SK-N-SH treated with all-trans-retinoic acid at 6 μM for 48 hours (cell line): ENCODE data around the gene ITGA8.

ENCODE experiments used
- ATAC-seq: fragments of 200-7000 bp; cut with Tn5 transposase; 3 replicates; pipeline ENCODE4 v1.9.1; 2020; ENCODE audit warnings: mild to moderate bottlenecking, moderate library complexity
- ARNTL ChIP-seq: fragments of 450-650 bp; formaldehyde crosslinking; IDR thresholded peaks from 2 replicates; pipeline ENCODE4 v1.5.0; 2020; ENCODE audit warnings: low read depth, mild to moderate bottlenecking, moderate library complexity, borderline replicate concordance
- CREB5 ChIP-seq: fragments of 250-450 bp; sonication (Bioruptor Pico); IDR thresholded peaks from 2 replicates; pipeline ENCODE4 v1.5.1; 2020; ENCODE audit warnings: low read depth, mild to moderate bottlenecking, moderate library complexity
- CSDC2 ChIP-seq: fragments of 250-450 bp; sonication (Bioruptor Pico); IDR thresholded peaks from 2 replicates; pipeline ENCODE4 v1.5.0; 2020; ENCODE audit warnings: mild to moderate bottlenecking, moderate library complexity
- CSRNP3 ChIP-seq: fragments of 250-450 bp; sonication (Bioruptor Pico); IDR thresholded peaks from 2 replicates; pipeline ENCODE4 v1.5.1; 2021; ENCODE audit warnings: mild to moderate bottlenecking, moderate library complexity
- GLIS3 ChIP-seq: fragments of 250-450 bp; sonication (Bioruptor Pico); IDR thresholded peaks from 2 replicates; pipeline ENCODE4 v1.5.0; 2020; ENCODE audit warnings: mild to moderate bottlenecking, moderate library complexity
- ISL1 ChIP-seq: fragments of 250-450 bp; sonication (Bioruptor Pico); IDR thresholded peaks from 2 replicates; pipeline ENCODE4 v2.1.2; 2022; ENCODE audit warnings: mild to moderate bottlenecking, moderate library complexity
- OSR1 ChIP-seq: fragments of 250-450 bp; sonication (Bioruptor Pico); IDR thresholded peaks from 2 replicates; pipeline ENCODE4 v1.8.0; 2022; ENCODE audit warnings: moderate library complexity, mild to moderate bottlenecking, inconsistent platforms
- PATZ1 ChIP-seq: fragments of 250-450 bp; sonication (Bioruptor Pico); IDR thresholded peaks from 2 replicates; pipeline ENCODE4 v1.8.0; 2020; ENCODE audit warnings: mild to moderate bottlenecking, moderate library complexity, borderline replicate concordance
- POU6F1 ChIP-seq: fragments of 250-450 bp; sonication (Bioruptor Pico); IDR thresholded peaks from 2 replicates; pipeline ENCODE4 v1.8.0; 2021; ENCODE audit warnings: low read depth, mild to moderate bottlenecking, moderate library complexity, borderline replicate concordance
- RARB ChIP-seq: fragments of 250-450 bp; sonication (Bioruptor Pico); IDR thresholded peaks from 2 replicates; pipeline ENCODE4 v1.8.0; 2021; ENCODE audit warnings: mild to moderate bottlenecking, moderate library complexity
- SNAI2 ChIP-seq: fragments of 250-450 bp; sonication (Bioruptor Pico); IDR thresholded peaks from 2 replicates; pipeline ENCODE4 v1.5.0; 2020; ENCODE audit warnings: mild to moderate bottlenecking, moderate library complexity
- TCF4 ChIP-seq: fragments of 250-450 bp; sonication (Bioruptor Pico); IDR thresholded peaks from 2 replicates; pipeline ENCODE4 v1.8.0; 2021; ENCODE audit warnings: mild to moderate bottlenecking, moderate library complexity, borderline replicate concordance
- TSHZ2 ChIP-seq: fragments of 250-450 bp; sonication (Bioruptor Pico); IDR thresholded peaks from 2 replicates; pipeline ENCODE4 v1.5.0; 2020; ENCODE audit warnings: mild to moderate bottlenecking, moderate library complexity
- ZC3H10 ChIP-seq: fragments of 250-450 bp; sonication (Bioruptor Pico); IDR thresholded peaks from 2 replicates; pipeline ENCODE4 v1.5.1; 2021; ENCODE audit warnings: mild to moderate bottlenecking, moderate library complexity
- ZFP3 ChIP-seq: fragments of 250-450 bp; sonication (Bioruptor Pico); IDR thresholded peaks from 2 replicates; pipeline ENCODE4 v1.5.0; 2020; ENCODE audit warnings: mild to moderate bottlenecking, moderate library complexity
- ZFP30 ChIP-seq: fragments of 450-650 bp; formaldehyde crosslinking; IDR thresholded peaks from 2 replicates; pipeline ENCODE4 v1.5.0; 2022; ENCODE audit warnings: mild to moderate bottlenecking, moderate library complexity
- ZNF565 ChIP-seq: fragments of 450-650 bp; formaldehyde crosslinking; conservative IDR thresholded peaks from 2 replicates; pipeline ENCODE4 v1.5.0; 2020; ENCODE audit warnings: low read depth, mild to moderate bottlenecking, moderate library complexity
- ZNF70 ChIP-seq: fragments of 450-650 bp; formaldehyde crosslinking; IDR thresholded peaks from 2 replicates; pipeline ENCODE4 v1.5.0; 2020; ENCODE audit warnings: mild to moderate bottlenecking, moderate library complexity
- ZNF8 ChIP-seq: fragments of 450-650 bp; formaldehyde crosslinking; IDR thresholded peaks from 2 replicates; pipeline ENCODE4 v1.5.0; 2020; ENCODE audit warnings: mild to moderate bottlenecking, moderate library complexity

The ITGA8 gene

GRCh38 chr10:15670880-15671279 is 48.8 kb downstream of the ITGA8 start:
- ATAC-seq: no peak
- TF ChIP-seq ZNF70 (CRISPR knock-in tag) (no peak), GLIS3 (no peak), ZFP30 (no peak), ZNF565 (no peak), ZFP3 (CRISPR knock-in tag) (no peak), RARB (no peak), PATZ1 (CRISPR knock-in tag) (no peak), TCF4 (CRISPR knock-in tag) (no peak)

GRCh38 chr10:15661574-15661973 is 58.1 kb downstream of the ITGA8 start:
- TF ChIP-seq PATZ1 (CRISPR knock-in tag): no peak
- no peak for TF ChIP-seq POU6F1 (CRISPR knock-in tag)
- no peak for TF ChIP-seq ZFP30
- TF ChIP-seq TSHZ2 (CRISPR knock-in tag): no peak
- no peak for TF ChIP-seq CSRNP3 (CRISPR knock-in tag)
- no peak for TF ChIP-seq ZC3H10 (CRISPR knock-in tag)
- TF ChIP-seq ZNF8 (CRISPR knock-in tag): no peak
- no peak for TF ChIP-seq RARB
- no peak for TF ChIP-seq OSR1 (CRISPR knock-in tag)
- no peak for TF ChIP-seq CREB5 (CRISPR knock-in tag)
- no peak for TF ChIP-seq ZNF565
- TF ChIP-seq ARNTL: no peak
- TF ChIP-seq ZFP3 (CRISPR knock-in tag): no peak
- no peak for TF ChIP-seq GLIS3
- no peak for TF ChIP-seq SNAI2 (CRISPR knock-in tag)
- no peak for TF ChIP-seq TCF4 (CRISPR knock-in tag)
- TF ChIP-seq CSDC2 (CRISPR knock-in tag): no peak
- TF ChIP-seq ISL1 (CRISPR knock-in tag): no peak
- TF ChIP-seq ZNF70 (CRISPR knock-in tag): no peak
- ATAC-seq: no peak

GRCh38 chr10:15660990-15661389 is 58.7 kb downstream of the ITGA8 start:
- no peak for ATAC-seq

More at GRCh38 chr10:15660990-15661389, 58.7 kb downstream of the ITGA8 start:
- TF ChIP-seq TSHZ2 (CRISPR knock-in tag): no peak
- TF ChIP-seq ARNTL: no peak
- TF ChIP-seq SNAI2 (CRISPR knock-in tag): no peak
- TF ChIP-seq POU6F1 (CRISPR knock-in tag): no peak
- TF ChIP-seq, all 23 proteins: peak for 0
